ENCODE measurements around the gene CELF4. TPM values are rescaled to one million over a fixed set of nuclear protein-coding genes. Genes with fewer than 3 reads are reported as not detected.

Gene CELF4
- total RNA-seq, 2 donors from 2014 or later: not detected

DNA sequence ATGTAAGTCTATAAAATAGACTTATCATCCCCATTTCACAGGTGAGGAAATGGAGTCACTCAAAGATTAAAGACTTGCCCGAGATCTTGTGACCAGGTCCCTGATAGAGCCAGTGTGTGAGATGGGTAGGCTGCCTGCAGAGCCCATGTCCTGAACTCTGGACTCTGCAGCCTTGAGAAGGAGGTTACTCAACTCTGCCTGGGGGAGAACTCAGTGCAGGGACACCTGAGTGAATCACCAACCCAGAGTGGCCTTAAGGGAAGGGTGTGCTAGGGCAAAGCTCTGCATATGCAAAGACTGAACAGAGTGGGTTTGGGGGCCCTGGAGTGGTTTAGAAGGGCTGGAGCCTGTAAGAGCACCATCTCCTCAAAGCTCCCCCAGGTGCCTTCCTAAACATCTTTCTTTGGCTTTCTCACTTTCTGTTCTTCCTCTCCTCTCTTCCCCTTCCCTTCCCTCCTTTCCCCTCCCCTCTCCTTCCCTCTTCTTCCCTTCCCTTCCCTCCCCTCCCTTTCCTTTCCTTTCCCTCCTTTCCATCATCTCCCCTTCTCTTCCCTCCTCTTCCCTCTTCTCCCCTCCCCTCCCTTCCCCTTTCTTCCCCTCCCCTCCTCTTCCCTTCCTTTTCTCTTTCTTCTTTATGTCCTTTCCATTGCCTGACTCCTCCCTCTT is 67.6 kb downstream of the CELF4 start:
- DNase-seq (ENCODE audit: low spot score in 2 of 2) (no peak), ATAC-seq (no peak)
- Mint-ChIP-seq H3K36me3 (no peaks in the 10 kb centered on the region), H3K27ac (no peak overlapping the region), H3K9me3 (no peaks in the 10 kb centered on the region)

DNA sequence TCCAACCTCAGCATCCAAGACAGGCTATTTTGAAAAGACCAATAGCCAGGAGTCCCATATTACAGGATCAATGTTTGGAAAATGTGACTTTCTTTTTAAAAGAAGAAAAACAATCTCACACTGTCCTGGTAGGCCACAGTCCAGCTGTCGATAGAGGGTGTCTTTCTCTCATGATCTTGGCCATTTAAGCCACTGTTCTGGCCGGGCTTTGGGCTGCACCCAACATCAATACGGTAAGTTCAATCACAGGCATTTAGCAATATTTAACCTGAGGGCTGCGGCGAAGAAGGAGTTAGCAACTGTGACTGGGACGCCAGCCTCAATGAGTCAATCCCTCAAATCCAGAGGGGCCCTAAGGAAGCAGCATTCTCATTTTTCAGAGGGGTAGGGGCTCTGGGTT is 69.0 kb downstream of the CELF4 start:
- Mint-ChIP-seq H3K27ac (no peak overlapping the region), H3K36me3 (no peaks in the 10 kb centered on the region), H3K9me3 (no peaks in the 10 kb centered on the region)
- ATAC-seq: no peak
- DNase-seq (ENCODE audit: low spot score in 2 of 2): no peak

- ATAC-seq (no peak), DNase-seq (ENCODE audit: low spot score in 2 of 2) (no peak)
- Mint-ChIP-seq H3K27ac (no peak overlapping the region), H3K36me3 (no peaks in the 10 kb centered on the region), H3K9me3 (no peaks in the 10 kb centered on the region)
Measured at GRCh38 chr18:37495354-37495753, 70.2 kb downstream of the CELF4 start.

DNA sequence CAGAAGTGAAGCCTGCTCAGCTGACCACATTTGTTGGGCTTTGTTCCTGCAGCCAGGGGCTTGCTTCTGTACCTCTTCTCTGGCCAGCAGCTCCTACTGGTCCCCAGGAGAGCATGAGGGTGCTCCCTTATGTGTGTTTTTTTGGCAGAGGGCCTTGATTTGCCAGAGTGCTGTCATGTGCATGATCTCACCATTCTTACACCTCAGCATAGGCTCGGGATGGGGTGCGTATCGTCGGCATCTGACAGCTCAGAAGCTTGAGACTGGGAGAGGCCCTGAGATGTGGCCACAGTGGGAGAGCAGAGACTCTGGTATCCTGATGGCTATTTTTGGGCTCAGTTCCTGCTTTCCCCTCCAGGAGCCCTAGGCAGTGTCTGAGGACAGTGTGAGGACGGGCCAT is 71.2 kb downstream of the CELF4 start:
- H3K36me3 Mint-ChIP-seq: no peaks in the 10 kb centered on the region
- H3K9me3 Mint-ChIP-seq: no peaks in the 10 kb centered on the region
- ATAC-seq: no peak

DNA sequence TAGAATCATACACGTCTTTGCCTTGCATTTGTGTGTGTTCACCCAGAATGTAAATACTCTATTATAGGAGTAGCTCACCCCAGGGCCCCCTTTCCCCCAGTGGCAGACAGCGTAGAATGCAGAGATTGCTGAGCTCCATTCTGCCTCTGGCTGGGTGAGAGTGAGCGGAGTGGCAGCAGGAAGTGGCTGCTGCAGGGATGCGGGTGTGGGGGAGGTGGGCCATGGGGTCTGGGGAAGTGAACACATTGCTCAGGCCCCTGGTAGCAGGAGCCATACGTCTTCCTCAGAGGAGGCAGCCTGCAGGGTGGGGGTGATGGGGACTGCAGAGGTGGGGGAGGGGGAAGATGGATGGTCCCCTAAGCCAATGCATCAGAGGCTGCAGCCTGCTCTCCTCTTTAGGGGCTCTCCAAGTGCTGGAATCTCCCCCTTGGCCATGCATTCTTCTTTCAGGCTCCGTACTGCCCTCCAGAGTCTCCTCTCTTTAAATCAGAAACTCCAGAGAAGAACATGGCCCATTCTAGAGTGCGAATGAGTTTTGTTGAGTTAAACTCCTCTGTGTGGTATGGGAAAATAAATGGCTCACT is 72.2 kb downstream of the CELF4 start:
- H3K36me3 Mint-ChIP-seq: peaks cover 0 to under 1% of the 10 kb centered on the region in 2 donors
- H3K9me3 Mint-ChIP-seq: no peaks in the 10 kb centered on the region
- ATAC-seq (no peak), DNase-seq (ENCODE audit: low spot score in 2 of 2) (no peak)
- no peak overlapping the region for H3K27ac Mint-ChIP-seq

More for the DNA sequence above, 71.2 kb downstream of the CELF4 start:
- no peak for DNase-seq (ENCODE audit: low spot score in 2 of 2)
- H3K27ac Mint-ChIP-seq: no peak overlapping the region

- no peak for ATAC-seq
- Mint-ChIP-seq H3K9me3 (no peaks in the 10 kb centered on the region), H3K27ac (no peak overlapping the region), H3K36me3 (peaks cover 0 to 5% of the 10 kb centered on the region in 2 donors)
- no peak for DNase-seq (ENCODE audit: low spot score in 2 of 2)
Measured at GRCh38 chr18:37492952-37493351, 72.6 kb downstream of the CELF4 start.

DNA sequence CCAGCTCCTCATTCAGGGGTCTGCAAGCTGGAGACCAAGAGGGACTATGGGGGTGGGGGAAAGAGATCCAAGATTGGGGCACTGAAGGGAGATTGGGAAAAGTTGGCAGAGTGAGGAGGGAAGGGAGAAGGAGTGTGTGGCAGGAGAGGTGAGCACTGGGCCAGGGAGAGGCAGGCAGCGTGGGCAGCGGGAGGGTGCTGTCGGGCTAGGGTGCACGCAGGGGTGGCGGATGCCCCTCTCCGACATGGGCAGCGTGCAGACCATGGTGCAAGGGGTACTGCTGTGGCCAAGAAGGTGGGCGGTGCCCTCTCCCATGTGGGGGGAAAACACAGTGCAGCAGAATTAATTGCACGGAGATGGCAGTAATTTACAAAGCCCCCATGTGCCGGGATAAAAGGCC is 74.1 kb downstream of the CELF4 start:
- ATAC-seq (no peak), DNase-seq (ENCODE audit: low spot score in 2 of 2) (no peak)
- no peaks in the 10 kb centered on the region for H3K9me3 Mint-ChIP-seq
- peaks cover 0 to 12% of the 10 kb centered on the region in 2 donors for H3K36me3 Mint-ChIP-seq
- H3K27ac Mint-ChIP-seq: no peak overlapping the region

- H3K36me3 Mint-ChIP-seq: peaks cover 0 to 12% of the 10 kb centered on the region in 2 donors
- H3K27ac Mint-ChIP-seq: no peak overlapping the region
- no peak for ATAC-seq
Measured at GRCh38 chr18:37489998-37490397, 75.6 kb downstream of the CELF4 start.

DNA sequence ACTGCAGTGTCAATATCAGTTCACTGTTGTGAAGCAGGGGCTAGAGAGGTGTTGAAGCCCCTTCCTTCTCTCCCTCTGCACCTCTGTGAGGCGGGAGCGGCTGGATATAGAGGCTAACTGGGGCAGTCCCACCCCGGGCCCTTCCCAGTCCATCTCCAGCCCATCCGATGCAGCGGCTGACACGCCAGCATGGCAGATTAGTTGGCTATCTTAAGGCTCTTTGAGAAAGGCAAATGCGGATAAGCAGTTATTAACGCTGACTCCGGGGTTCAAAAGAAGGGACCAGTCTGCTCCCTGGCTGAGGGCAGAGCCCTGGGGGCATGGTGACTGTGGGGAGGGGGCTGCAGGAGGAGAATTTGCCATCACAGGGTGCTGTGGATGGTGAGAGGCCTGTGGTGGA is 76.6 kb downstream of the CELF4 start:
- ATAC-seq (no peak), DNase-seq (ENCODE audit: low spot score in 2 of 2) (no peak)
- H3K27ac Mint-ChIP-seq: no peak overlapping the region
- H3K36me3 Mint-ChIP-seq: peaks cover 0 to 20% of the 10 kb centered on the region in 2 donors
- peaks cover 5 to 6% of the 10 kb centered on the region in 2 donors for H3K9me3 Mint-ChIP-seq

More at GRCh38 chr18:37489998-37490397, 75.6 kb downstream of the CELF4 start:
- H3K9me3 Mint-ChIP-seq: no peaks in the 10 kb centered on the region
- no peak for DNase-seq (ENCODE audit: low spot score in 2 of 2)

DNA sequence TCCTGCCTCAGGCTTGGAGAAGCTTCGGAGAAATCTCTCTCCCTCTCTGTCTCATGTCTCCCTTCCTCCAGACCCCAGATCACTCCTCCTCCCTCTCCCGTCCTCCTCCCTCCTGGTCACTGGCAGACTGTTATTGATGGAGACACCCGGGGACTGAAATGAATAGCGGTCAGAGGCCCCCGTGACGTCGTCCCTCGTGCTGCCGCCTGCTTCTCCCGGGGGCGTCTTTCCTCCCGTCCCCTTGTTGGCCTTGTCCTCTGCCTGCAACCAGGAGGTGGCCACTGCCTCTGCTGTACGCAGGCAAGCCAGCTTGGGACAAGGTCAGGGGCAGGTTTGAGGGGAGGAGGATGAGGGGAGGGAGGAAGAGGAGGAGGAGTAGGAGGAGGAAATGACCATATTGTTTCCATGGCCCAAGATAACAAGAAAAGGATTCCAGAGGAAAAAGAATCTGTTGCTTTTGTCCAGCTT is 78.2 kb downstream of the CELF4 start:
- DNase-seq (ENCODE audit: low spot score in 2 of 2) (no peak), ATAC-seq (no peak)
- Mint-ChIP-seq H3K27ac (no peak overlapping the region), H3K36me3 (peaks cover 0 to 23% of the 10 kb centered on the region in 2 donors), H3K9me3 (peaks cover 7 to 9% of the 10 kb centered on the region in 2 donors)

DNA sequence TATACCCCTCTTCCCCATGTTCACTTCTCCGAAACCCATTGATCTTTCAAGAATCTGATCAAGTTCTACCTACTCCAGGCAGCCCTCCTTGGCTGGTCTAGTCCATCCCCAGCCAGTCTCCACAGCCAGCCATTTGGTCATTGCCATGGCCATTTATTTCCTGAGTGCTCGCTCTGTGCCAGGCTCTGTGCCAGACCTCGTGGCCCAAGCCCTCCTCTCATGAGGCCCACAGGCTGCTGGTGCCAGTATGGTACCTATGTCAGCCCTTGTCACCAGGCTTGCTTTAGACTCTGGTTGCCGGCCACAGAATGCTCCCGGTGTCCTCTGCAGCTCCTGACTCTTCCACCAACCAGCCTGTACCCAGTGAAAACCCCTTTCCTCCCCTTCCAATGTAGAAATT is 78.8 kb downstream of the CELF4 start:
- no peak for ATAC-seq
- Mint-ChIP-seq H3K27ac (no peak overlapping the region), H3K36me3 (peaks cover 0 to 23% of the 10 kb centered on the region in 2 donors), H3K9me3 (peaks cover 7 to 9% of the 10 kb centered on the region in 2 donors)
- no peak for DNase-seq (ENCODE audit: low spot score in 2 of 2)

- Mint-ChIP-seq H3K36me3 (peaks cover 0 to 23% of the 10 kb centered on the region in 2 donors), H3K9me3 (peaks cover 7 to 9% of the 10 kb centered on the region in 2 donors), H3K27ac (no peak overlapping the region)
- ATAC-seq (peak in 1 of 2 donors; percentile 88), DNase-seq (ENCODE audit: low spot score in 2 of 2) (peak in 1 of 2 donors; percentile 44)
Measured at GRCh38 chr18:37484983-37485834, 80.4 kb downstream of the CELF4 start.

DNA sequence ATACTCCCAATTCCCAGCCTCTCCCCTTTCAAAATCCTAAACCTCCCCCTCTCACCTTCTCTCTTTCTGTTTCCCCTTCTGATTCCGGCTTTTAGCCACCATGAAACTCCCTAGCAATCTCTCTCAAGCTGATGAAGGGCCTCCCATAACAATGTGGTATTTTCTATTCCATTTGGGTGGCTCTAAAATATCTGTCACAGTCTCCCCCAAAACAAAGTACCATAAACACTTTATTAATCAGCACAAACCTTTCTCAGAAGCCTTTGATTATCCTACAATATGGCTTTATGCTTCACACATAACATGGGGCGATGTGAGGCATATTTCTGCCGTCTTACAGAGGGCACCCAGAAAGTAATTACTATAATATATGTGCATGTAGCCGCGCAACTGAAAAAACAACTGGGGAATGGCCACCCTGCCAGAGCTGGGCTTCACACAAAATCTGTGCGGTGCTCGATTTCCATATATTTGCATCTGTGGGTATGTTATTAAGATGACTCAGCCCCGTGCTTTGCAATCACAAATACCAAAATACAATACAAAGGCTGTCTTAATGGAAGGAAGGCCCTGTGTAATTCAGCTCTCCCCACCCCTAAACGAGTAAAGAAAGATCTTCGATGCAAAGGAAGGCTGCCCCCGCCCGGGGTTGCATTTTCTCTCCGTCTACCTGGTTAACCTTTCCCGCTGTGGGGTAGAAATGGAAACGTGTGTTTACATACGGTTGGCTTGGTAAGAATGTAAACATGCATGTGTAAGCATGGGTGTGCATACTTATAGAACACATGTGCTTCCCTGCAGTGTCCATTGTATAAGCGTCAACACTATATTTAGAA is 81.4 kb downstream of the CELF4 start:
- ATAC-seq (no peak), DNase-seq (ENCODE audit: low spot score in 2 of 2) (no peak)
- peaks cover 7 to 9% of the 10 kb centered on the region in 2 donors for H3K9me3 Mint-ChIP-seq
- H3K27ac Mint-ChIP-seq: no peak overlapping the region
- peaks cover 0 to 23% of the 10 kb centered on the region in 2 donors for H3K36me3 Mint-ChIP-seq

GRCh38 chr18:37483221-37483971 is 82.2 kb downstream of the CELF4 start:
- ATAC-seq (no peak), DNase-seq (ENCODE audit: low spot score in 2 of 2) (peak in 1 of 2 donors; percentile 4)
- Mint-ChIP-seq H3K36me3 (peaks cover 0 to 22% of the 10 kb centered on the region in 2 donors), H3K9me3 (peaks cover 7 to 9% of the 10 kb centered on the region in 2 donors), H3K27ac (no peak overlapping the region)

- Mint-ChIP-seq H3K36me3 (peaks cover 0 to 17% of the 10 kb centered on the region in 2 donors), H3K27ac (no peak overlapping the region)
Measured at GRCh38 chr18:37482433-37482832, 83.2 kb downstream of the CELF4 start.

DNA sequence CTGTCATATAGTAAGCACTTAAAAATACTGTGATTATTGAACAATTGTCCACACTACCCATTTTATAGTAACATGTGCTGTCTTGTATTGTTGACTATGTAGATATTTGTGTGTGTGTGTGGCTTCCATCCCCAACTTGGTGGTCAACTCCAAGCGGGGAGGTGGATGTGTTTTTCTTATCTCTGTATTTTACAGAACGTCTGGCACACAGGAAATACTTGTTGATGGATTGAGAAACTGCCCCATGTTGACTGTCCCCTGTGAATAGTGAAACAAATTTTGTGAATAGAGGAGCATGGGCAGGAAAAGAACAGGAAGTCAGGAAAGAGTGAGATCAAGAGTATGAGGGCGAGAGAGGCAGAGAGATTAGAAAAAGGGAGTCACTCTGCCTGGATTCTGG is 83.6 kb downstream of the CELF4 start:
- H3K36me3 Mint-ChIP-seq: peaks cover 0 to 15% of the 10 kb centered on the region in 2 donors
- DNase-seq (ENCODE audit: low spot score in 2 of 2) (no peak), ATAC-seq (no peak)
- peaks cover 7 to 9% of the 10 kb centered on the region in 2 donors for H3K9me3 Mint-ChIP-seq
- no peak overlapping the region for H3K27ac Mint-ChIP-seq

More at GRCh38 chr18:37482433-37482832, 83.2 kb downstream of the CELF4 start:
- H3K9me3 Mint-ChIP-seq: peaks cover 7 to 9% of the 10 kb centered on the region in 2 donors
- DNase-seq (ENCODE audit: low spot score in 2 of 2): no peak
- no peak for ATAC-seq

Data from activated naive CD4-positive, alpha-beta T cell treated with anti-CD3 and anti-CD28 coated beads, Interleukin-2, amount 50 U/mL, for 72 hours (primary cell).